C1 segment of cervical spinal cord (tissue), 14 donors: ENCODE results near the gene PDIA3.
"Not testable (repeated sequence)": the region's sequence is repeated elsewhere in the genome, so short reads cannot be mapped to it uniquely, and the experiment has no call there.

Source experiments
- DNase-seq, 14 donors: peaks; one replicate each; lab custom pipeline; 2025; lab: John Stamatoyannopoulos, UW

The PDIA3 gene

GRCh38 chr15:43776718-43777266 is 30.6 kb downstream of the PDIA3 start, which contains the start of gene ELL3:
TSS of gene ELL3 (minus strand) at chr15:43776966. CDS start at chr15:43776901, 65 bp downstream.
- DNase-seq = peak in 10 of 14 donors; percentile 39 to 80 (median 72)

DNA sequence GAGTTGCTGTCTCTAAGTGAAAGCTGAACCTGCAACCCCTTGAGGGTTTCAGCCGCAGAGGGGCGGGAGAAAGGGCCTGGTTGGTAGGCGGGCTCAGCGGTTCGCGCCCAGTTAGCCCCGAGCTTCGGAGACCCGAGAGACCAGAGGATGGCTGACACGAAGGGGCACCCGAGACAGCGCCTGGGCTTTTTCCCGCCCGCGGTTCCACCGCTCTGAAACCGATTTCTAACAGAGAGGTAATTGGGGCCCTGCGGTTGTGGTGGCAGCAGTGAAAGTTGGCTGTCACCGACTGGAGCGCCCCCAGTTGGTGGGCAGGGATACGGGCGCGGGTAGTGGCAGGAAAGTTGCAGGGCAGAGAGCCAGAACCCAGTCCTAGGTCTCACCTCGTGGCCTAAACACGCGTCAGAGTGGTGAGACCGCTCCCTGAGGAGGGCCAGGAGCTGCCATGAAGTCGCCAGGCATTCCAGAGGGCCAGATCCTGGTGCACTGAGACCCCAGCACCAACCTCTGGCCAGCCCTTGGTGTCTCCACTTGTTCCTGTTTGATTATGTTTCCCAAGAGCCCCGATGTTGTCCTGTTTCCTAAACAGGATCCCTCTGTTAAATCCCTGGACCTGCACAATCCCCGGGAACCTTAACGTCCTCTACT is 31.2 kb downstream of the PDIA3 start:
- DNase-seq = peak in 12 of 14 donors; percentile 40 to 86 (median 76)

GRCh38 chr15:43779016-43779415 is 32.8 kb downstream of the PDIA3 start:
- DNase-seq = no peak

GRCh38 chr15:43789409-43789808 is 43.2 kb downstream of the PDIA3 start:
- no peak for DNase-seq

DNA sequence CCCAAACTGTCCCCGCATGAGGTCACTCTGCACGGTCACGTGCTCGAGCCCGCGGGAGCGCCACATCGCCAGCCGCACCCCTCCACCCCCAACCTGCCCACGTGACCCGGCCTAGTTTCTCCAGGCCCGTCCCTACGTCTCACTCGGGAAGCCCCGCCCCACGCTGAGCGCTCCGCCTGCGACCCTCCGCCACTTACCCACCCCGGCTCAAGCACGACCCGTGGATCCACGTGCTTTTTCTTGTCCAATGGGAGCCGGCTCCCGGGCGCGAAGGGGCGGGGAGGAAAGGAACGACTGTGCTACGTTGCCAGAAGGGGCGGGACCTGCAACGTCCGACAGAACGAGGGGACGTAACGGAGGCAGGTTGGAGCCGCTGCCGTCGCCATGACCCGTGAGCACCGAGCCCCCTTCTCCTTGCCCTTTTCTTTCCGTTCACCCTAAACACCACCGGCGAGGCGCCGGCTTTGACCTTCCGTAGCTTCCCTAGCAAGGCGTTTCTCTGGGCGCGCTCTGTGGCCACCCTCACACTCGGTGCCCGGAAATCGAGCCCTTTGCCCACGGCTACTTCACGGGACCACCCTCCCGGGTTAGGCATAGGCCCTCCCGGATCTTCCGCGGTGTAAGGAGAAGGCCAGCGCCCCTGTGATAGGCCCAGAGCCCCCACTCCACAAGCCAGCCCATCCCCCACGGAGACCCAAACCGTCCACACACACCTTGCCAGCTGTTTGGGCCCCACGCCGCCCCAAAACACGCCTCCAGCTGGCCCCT is 45.9 kb downstream of the PDIA3 start, which contains the start of gene SERF2:
SERF2 (plus strand) TSS at position 328 of the 768 bp plus-strand sequence; CDS start at position 385, 57 bp downstream.
- DNase-seq = peak; percentile 98 to 100 (median 100)

DNA sequence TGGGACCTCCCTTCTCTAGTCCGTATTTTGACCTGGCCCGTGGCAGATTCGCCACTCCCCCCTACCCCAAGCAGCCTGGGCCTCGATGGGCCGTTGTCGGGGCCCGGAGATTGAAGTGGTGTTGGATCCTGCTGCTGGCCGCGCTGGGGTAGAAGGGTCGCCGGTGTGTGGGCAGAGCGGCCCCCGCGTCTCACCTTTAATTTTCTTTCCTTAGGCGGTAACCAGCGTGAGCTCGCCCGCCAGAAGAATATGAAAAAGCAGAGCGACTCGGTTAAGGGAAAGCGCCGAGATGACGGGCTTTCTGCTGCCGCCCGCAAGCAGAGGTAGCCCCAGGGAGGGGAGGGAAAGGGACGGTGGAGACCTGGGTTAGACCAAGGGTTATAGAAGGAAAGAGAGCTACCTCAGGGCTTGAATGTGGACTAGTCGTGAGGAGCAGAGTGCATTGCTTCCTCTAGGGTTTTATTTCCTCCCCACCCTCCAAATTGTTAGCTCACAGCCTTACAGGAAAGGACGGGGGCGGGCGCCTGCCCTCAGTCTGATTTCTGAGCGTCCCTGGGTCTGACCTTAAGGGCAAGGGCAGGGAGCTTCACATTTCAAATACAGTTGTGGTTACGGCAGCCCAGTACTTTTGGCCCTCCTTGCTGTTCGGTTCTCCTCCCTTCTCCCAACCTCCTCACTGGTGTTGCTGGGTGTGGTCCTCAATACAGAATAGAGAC is 46.7 kb downstream of the PDIA3 start:
- peak in 3 of 14 donors; percentile 47 to 57 (median 49) for DNase-seq

GRCh38 chr15:43793647-43794046 is 47.4 kb downstream of the PDIA3 start:
- DNase-seq = no peak

GRCh38 chr15:43794269-43795037 is 48.2 kb downstream of the PDIA3 start:
- DNase-seq = no peak

GRCh38 chr15:43795197-43795596 is 49.0 kb downstream of the PDIA3 start:
- DNase-seq = no peak

DNA sequence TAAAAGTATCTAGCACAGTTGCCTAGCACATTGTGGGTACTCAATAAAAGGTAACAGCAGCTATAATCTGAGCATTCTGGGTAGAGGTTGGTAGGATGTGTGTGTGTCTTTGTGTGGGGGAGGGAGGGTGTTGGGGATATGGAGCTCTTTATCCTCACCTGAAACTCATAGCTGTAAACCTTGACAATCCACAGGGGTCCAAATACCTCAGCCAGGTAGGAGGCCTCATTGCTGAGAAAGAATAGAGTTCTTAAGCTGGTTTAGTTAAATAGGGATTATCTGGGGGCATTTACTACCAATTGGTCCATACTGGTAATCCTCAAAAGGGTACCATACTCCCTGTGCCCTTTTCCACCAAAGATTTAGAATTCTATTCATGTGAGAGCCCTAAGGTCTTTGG is 49.8 kb downstream of the PDIA3 start:
- DNase-seq = no peak

DNA sequence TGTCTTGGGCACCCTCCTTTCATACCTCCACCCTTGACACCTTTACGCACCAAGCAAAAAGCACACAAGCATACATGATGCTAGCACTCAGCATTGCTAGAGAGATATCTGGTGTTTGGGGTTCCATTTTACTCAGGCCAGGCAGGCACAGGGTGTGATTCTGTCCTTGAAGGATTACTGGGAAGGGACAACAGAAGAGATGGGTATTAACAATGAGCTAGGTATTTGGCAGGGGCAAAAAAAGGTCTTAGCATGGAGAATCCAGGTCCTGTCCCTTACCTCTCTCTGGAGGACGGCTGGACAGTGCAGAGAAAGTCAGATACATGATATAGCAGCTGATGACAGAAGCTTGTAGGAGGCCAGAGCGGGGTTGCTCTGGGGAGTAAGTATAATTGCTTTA is 50.3 kb downstream of the PDIA3 start:
- DNase-seq = no peak

DNA sequence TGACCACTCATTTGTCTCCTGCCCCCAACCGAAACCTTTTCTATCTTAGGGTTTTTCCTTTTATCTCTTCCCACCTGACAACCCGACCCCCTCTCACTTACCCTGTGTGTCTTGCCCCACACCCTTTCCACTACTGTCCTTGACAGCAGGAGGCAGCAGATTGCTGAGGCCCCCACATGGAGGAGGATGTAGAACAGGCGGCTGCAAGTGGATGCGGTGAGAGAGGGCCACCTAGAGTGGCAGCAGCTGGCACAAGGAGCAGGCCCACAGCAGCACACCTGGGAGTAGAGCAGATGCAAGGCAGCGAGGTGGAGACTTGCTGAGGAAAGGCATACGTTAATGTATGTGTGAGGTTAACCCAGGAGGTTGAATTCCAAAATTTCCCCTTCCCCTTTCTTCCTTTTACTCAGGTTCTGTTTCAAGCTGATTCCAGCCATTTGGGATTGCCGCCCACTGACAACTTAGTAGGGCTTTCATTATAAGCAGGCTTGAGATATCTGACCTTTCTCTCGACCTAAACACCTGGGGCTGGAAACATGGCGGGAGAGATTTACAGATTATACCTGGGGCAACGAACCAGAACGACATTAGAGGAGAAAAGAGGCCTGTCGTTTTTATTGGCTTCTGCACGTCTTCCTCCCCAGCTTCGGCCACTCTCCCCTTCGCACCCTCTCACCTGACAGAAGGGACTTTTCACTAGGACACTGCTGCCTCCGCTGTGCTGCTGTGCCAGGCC is 53.1 kb downstream of the PDIA3 start:
- no peak for DNase-seq

- DNase-seq = no peak
Measured at GRCh38 chr15:43799945-43800285, 53.7 kb downstream of the PDIA3 start, which contains the start of gene SERINC4. TSS of gene SERINC4 (minus strand) at chr15:43800220. CDS start at chr15:43799986, 234 bp downstream.

DNA sequence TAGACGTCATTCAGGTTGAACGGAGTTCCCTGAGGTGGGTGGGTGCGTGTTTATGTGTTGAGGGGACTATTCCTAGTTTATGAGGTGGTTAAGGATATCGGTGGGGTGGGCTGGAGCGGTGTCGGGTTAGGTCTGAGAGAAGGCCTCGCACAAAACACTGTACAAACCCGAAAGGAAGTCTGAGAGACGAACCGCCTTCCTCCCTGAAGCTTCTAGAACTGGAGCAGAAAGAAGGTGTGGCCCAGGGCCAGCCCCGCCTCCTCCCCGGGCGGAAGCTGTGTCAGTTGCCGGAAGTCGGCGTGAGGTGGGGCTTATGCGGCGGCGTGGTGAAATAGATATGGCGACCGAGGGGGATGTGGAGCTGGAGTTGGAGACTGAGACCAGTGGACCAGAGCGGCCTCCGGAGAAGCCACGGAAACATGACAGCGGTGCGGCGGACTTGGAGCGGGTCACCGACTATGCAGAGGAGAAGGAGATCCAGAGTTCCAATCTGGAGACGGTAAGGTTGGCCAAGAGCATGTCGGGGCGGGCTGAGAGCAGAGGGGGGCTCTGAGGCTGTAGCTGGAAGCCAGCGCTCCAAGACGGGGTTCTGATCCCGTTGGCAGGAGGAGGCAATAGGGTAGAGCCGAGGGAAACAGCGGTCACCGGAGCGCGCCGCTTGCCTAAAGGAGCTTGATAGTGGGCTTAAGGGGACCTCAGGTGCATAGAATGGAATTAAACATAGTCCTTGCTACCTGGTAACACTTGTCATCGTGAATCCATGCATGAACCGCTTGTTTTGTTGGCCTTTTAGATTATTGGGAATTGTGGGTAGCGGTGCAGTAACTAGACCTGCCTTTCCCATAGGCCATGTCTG is 54.3 kb downstream of the PDIA3 start, which contains the start of gene HYPK:
HYPK (plus strand) TSS at position 314 of the 856 bp plus-strand sequence; CDS start at position 338, 24 bp downstream.
- peak; percentile 34 to 95 (median 88) for DNase-seq

GRCh38 chr15:43802676-43803075 is 56.4 kb downstream of the PDIA3 start:
- not testable (repeated sequence) for DNase-seq

DNA sequence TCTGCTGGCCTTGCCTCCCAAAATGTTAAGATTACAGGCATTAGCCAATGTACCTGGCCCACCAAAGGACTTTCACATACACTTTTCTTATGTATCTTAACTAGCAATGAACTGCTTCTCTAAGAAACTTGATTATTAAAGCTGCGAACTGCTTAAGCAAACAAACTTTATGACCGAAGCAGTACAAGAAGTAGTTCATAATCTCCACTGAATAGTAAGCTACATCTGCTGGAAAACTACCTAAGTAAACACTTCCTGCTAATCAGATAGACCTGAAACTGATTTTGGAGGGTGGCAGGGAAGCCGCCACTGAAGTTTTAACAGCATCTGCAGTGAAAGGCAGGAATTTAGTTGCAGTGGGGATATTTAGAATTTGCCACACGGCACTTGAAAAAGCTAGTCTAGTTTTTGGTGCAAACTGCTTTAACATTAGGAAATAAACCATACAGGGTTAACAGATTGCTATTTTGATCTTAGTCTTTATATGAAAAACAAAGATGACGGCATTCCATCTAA is 62.3 kb downstream of the PDIA3 start:
- no peak for DNase-seq

GRCh38 chr15:43808960-43809678 is 62.9 kb downstream of the PDIA3 start:
- DNase-seq = no peak

DNA sequence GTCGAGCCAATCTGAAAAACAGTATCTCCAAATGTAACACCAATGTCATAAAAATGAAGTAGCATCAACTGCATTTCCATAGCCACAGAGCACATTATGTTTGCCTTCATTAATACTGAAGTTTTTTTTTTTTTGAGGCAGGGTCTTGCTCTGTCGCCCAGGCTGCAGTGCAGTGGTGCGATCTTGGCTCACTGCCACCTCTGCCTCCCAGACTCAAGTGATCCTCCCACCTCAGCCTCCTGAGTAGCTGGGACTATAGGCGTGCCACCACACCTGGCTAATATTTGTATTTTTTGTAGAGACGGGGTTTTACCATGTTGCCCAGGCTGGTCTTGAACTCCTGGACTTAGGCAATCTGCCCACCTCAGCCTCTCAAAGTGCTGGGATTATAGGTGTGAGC is 68.8 kb downstream of the PDIA3 start:
- not testable (repeated sequence) for DNase-seq
